GM12878 (cell line): ENCODE measurements around the gene SLAMF9. TPM values are rescaled to one million over a fixed set of nuclear protein-coding genes. Genes with fewer than 3 reads are reported as not detected.

Source experiments
- ATAC-seq: fragments of 200-7000 bp; cut with Tn5 transposase; 3 replicates; pipeline ENCODE4 v1.9.1; 2020; ENCODE audit warnings: mild to moderate bottlenecking, moderate library complexity
- BruUV-seq: library from RNA; stranded (reverse); fragments of 400-500 nt; replicated peaks from 2 replicates; lab custom pipeline; 2021; lab: Mats Ljungman, UMichigan
- CTCF ChIA-PET: fragments of 300-600 bp; sonication (Branson Sonifier 250); formaldehyde crosslinking; extraction: SDS; loops from one replicate; lab custom pipeline; 2021; ENCODE audit warnings: inconsistent platforms; lab: Yijun Ruan, JAX
- POLR2A ChIA-PET: fragments of 350-600 bp; formaldehyde crosslinking; extraction: SDS; loops from one replicate; lab custom pipeline; 2021; ENCODE audit warnings: inconsistent platforms; lab: Charles Lee
- RAD21 ChIA-PET: fragments of 300-600 bp; sonication (Branson Sonifier 250); formaldehyde crosslinking; loops from one replicate; lab custom pipeline; 2023; ENCODE audit warnings: antibody characterized with exemption; ENCODE audit not compliant: unreplicated experiment; lab: Charles Lee
- SMC1A ChIA-PET: fragments of 300-600 bp; sonication (Branson Sonifier 250); formaldehyde crosslinking; loops from one replicate; lab custom pipeline; 2023; ENCODE audit not compliant: unreplicated experiment, uncharacterized antibody; lab: Charles Lee
- DNase-seq: peaks from one replicate; pipeline ENCODE4 v3.0.0-alpha.2; 2011; ENCODE audit warnings: low read depth, low spot score
- FAIRE-seq: peaks from 3 replicates; lab custom pipeline; 2011; peaks lifted over from hg19 to GRCh38; lab: Jason Lieb, UNC
- H2AFZ ChIP-seq: 2 replicates; pipeline ENCODE4 v1.6.0; 2011; ENCODE audit warnings: low read depth, low read length, control low read depth; ENCODE audit not compliant: control insufficient read depth
- H3K27ac ChIP-seq: 2 replicates; pipeline ENCODE4 v1.5.1; 2011; ENCODE audit warnings: control low read depth; ENCODE audit not compliant: control insufficient read depth, insufficient read depth
- H3K27me3 ChIP-seq, 2 experiments: replicated peaks in 1 of 2; 2 replicates each; pipeline versions ENCODE4 v1.6.0 to v1.6.1; 2011; ENCODE audit warnings: low read length in 1 of 2; ENCODE audit not compliant: control insufficient read depth in 2 of 2, insufficient read depth in 2 of 2
- H3K36me3 ChIP-seq, 2 experiments: 2 replicates each; pipeline ENCODE4 v1.5.1; 2011; ENCODE audit warnings: low read length in 1 of 2; ENCODE audit not compliant: control insufficient read depth in 2 of 2, insufficient read depth in 2 of 2
- H3K4me1 ChIP-seq: 2 replicates; pipeline ENCODE4 v1.6.1; 2011; ENCODE audit warnings: mild to moderate bottlenecking, low read length, moderate library complexity, mixed read lengths; ENCODE audit not compliant: control insufficient read depth, insufficient read depth
- H3K4me2 ChIP-seq: 2 replicates; pipeline ENCODE4 v1.6.0; 2011; ENCODE audit warnings: control low read depth; ENCODE audit not compliant: control insufficient read depth, insufficient read depth
- H3K4me3 ChIP-seq: fragments of 200-600 bp; sonication (generic); 2 replicates; pipeline ENCODE4 v1.5.1; 2016
- H3K79me2 ChIP-seq: 2 replicates; pipeline ENCODE4 v1.6.0; 2011; ENCODE audit warnings: low read length; ENCODE audit not compliant: control insufficient read depth, insufficient read depth
- H3K9ac ChIP-seq: 2 replicates; pipeline ENCODE4 v1.8.0; 2011; ENCODE audit warnings: low read length, control low read depth, mixed read lengths; ENCODE audit not compliant: control insufficient read depth, insufficient read depth
- H3K9me3 ChIP-seq: replicated peaks from 3 replicates; pipeline ENCODE4 v1.5.1; 2011; ENCODE audit warnings: mild to moderate bottlenecking, low read length; ENCODE audit not compliant: control insufficient read depth, insufficient read depth
- H4K20me1 ChIP-seq: 2 replicates; pipeline ENCODE4 v1.6.0; 2011; ENCODE audit not compliant: control insufficient read depth, insufficient read depth
- GATAD2B ChIP-seq: fragments of 450-650 bp; conservative IDR thresholded peaks from 2 replicates; pipeline ENCODE4 v1.6.1; 2017; ENCODE audit warnings: low read depth, mild to moderate bottlenecking, moderate library complexity
- IKZF1 ChIP-seq: fragments of 450-650 bp; conservative IDR thresholded peaks from 2 replicates; pipeline ENCODE4 v1.6.1; 2017; ENCODE audit warnings: antibody characterized with exemption, mild to moderate bottlenecking
- MLLT1 ChIP-seq: fragments of 450-650 bp; IDR thresholded peaks from 2 replicates; pipeline ENCODE4 v1.6.1; 2016; ENCODE audit warnings: mild to moderate bottlenecking
- MYB ChIP-seq: fragments of 150-350 bp; IDR thresholded peaks from 2 replicates; pipeline ENCODE4 v1.6.1; 2014; ENCODE audit warnings: mild to moderate bottlenecking, low read depth, low read length, borderline replicate concordance
- SPI1 ChIP-seq: IDR thresholded peaks from 2 replicates; pipeline ENCODE4 v1.6.1; 2011; ENCODE audit warnings: low read depth, mild to moderate bottlenecking, low read length, moderate library complexity, borderline replicate concordance; ENCODE audit not compliant: insufficient read depth
- SRF ChIP-seq, 2 experiments: IDR thresholded peaks; 2 replicates each; pipeline ENCODE4 v1.6.1; 2011; ENCODE audit warnings: low read depth in 2 of 2, low read length in 2 of 2, mild to moderate bottlenecking in 1 of 2, moderate library complexity in 1 of 2
- TCF7 ChIP-seq: IDR thresholded peaks from 2 replicates; pipeline ENCODE4 v1.6.1; 2014; ENCODE audit warnings: antibody characterized with exemption, borderline replicate concordance
- ZBTB4 ChIP-seq: fragments of 450-650 bp; formaldehyde crosslinking; IDR thresholded peaks from 2 replicates; pipeline ENCODE4 v1.4.0; 2022; ENCODE audit warnings: mild to moderate bottlenecking, moderate library complexity
- ZNF207 ChIP-seq: fragments of 450-650 bp; IDR thresholded peaks from 2 replicates; pipeline ENCODE4 v1.6.1; 2014; ENCODE audit warnings: antibody characterized with exemption, mild to moderate bottlenecking, borderline replicate concordance
- WGBS: methylation state at CpG from one replicate; pipeline ENCODE4 v1.1.6; 2016; ENCODE audit warnings: low lambda C conversion rate; ENCODE audit not compliant: insufficient replicate concordance, insufficient coverage; ENCODE audit errors: missing lambda C conversion rate; 5-methylcytosine and 5-hydroxymethylcytosine counted together
- in situ Hi-C: fragments of 300-500 bp; cut with MboI; formaldehyde crosslinking; loops from 9 replicates; pipeline ENCODE4 v1.14.3; 2018; ENCODE audit warnings: mixed read lengths
- intact Hi-C: fragments of 100-400 bp; cut with micrococcal nuclease; formaldehyde crosslinking; loops from one replicate; pipeline ENCODE4 v1.14.2; 2022; ENCODE audit not compliant: unreplicated experiment
- polyA plus RNA-seq, 11 experiments: library from polyadenylated mRNA; depleted of rRNA in 4 of 11; unstranded in 6 of 11; stranded (reverse) in 5 of 11; fragments of >200 nt; fragmentation: Nextera tagmentation in 4 of 11; fragmentation: Illumina TruSeq in 1 of 11; extraction: Ambion mirVana in 4 of 11; extraction: Trizol in 1 of 11; gene quantifications; 1 replicate in 1 of 11; 2 replicates in 10 of 11; pipeline versions ENCODE4 v1.2.1 to v1.2.3, GENCODE V29; 2011 to 2016; ENCODE audit warnings: inconsistent platforms in 2 of 11, missing spikeins in 2 of 11, low read depth in 1 of 11
- total RNA-seq, 4 experiments: library from RNA; depleted of rRNA in 3 of 4; stranded (reverse); fragments of >200 nt in 3 of 4; fragmentation: Illumina TruSeq in 1 of 4; extraction: Trizol in 1 of 4; gene quantifications; 2 replicates each; pipeline versions ENCODE4 v1.2.1 to v1.2.3, GENCODE V29; 2013 to 2021

SLAMF9 gene
- total and polyA plus RNA-seq, 10 of the 15 experiments (the other 5 are each of a cell fraction or from before 2014, with no cell fraction given) = not detected

DNA sequence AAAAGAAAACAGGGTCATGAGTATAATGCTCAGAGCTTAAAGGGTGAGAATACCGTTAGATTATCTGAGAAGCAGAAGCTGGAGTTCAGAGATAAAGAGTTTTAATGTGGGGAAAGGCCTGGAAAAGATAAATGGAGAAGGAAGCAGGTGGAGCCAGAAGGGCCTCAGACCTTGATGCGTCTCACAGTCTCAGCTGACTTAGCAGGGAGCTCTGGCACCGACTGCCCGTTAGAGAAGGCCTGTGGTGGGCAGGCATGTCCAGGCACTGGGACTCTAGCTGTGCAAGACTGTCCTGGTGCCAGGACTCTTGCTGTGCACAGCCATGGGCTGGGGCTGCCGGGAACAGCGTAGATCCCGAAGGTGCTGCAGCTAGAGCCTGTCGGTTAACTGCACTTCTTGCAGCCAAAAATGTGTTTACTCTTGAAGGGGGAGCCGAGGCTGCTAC lies 3.8 kb upstream of the SLAMF9 start:
- ChIA-PET POLR2A (no interaction called here), CTCF (interaction anchor here (0.7 to 2.8 kb wide), 7 partner anchors 12 to 167 kb away, joined by 3 to 12 read pairs (median 3); no protein-coding TSS in a partner anchor), SMC1A (interaction anchor here (3.0 kb wide), 1 partner anchor 49 kb away, joined by 13 read pairs; no protein-coding TSS in a partner anchor), RAD21 (no interaction called here)
- intact Hi-C loops = no loop called here
- no peaks in the 10 kb centered on the region for H3K36me3 ChIP-seq
- in situ Hi-C loops = no loop called here
- no peak overlapping the region for H3K27ac ChIP-seq
- no peak for DNase-seq
- H3K4me2 ChIP-seq = peak overlapping the region; percentile 43; the same call in 1 of the 2 replicates
- H2AFZ ChIP-seq = no peak overlapping the region
- peaks cover 13% of the 10 kb centered on the region for H3K4me1 ChIP-seq
- no peak overlapping the region for H3K4me3 ChIP-seq
- no peaks in the 10 kb centered on the region; a peak in 1 of 4 replicates for H3K27me3 ChIP-seq
- H3K79me2 ChIP-seq = no peaks in the 10 kb centered on the region
- H3K9me3 ChIP-seq = no peaks in the 10 kb centered on the region
- FAIRE-seq = no peak
- H4K20me1 ChIP-seq = no peaks in the 10 kb centered on the region
- no peak for TF ChIP-seq SRF (IDR thresholded peaks at IDR 0.05; ENCODE audit: low read depth in 2 of 2, low read length in 2 of 2)
- no peak for TF ChIP-seq IKZF1
- TF ChIP-seq TCF7 = no peak
- TF ChIP-seq MLLT1 = no peak
- no peak for TF ChIP-seq MYB
- no peak for TF ChIP-seq SPI1
- TF ChIP-seq ZNF207 = no peak
- TF ChIP-seq GATAD2B = no peak
- TF ChIP-seq ZBTB4 = no peak
- WGBS = 74% methylated on average over 9 of the region's 9 CpGs
- no peak overlapping the region for H3K9ac ChIP-seq
- no peak; the same call in 2 of the 3 replicates for ATAC-seq
- no TSS peak for BruUV-seq
